ENCODE results near the gene CD58.
A peak's percentile ranks its signal among the peaks of the same experiment; 100 is the strongest.

The CD58 gene

DNA sequence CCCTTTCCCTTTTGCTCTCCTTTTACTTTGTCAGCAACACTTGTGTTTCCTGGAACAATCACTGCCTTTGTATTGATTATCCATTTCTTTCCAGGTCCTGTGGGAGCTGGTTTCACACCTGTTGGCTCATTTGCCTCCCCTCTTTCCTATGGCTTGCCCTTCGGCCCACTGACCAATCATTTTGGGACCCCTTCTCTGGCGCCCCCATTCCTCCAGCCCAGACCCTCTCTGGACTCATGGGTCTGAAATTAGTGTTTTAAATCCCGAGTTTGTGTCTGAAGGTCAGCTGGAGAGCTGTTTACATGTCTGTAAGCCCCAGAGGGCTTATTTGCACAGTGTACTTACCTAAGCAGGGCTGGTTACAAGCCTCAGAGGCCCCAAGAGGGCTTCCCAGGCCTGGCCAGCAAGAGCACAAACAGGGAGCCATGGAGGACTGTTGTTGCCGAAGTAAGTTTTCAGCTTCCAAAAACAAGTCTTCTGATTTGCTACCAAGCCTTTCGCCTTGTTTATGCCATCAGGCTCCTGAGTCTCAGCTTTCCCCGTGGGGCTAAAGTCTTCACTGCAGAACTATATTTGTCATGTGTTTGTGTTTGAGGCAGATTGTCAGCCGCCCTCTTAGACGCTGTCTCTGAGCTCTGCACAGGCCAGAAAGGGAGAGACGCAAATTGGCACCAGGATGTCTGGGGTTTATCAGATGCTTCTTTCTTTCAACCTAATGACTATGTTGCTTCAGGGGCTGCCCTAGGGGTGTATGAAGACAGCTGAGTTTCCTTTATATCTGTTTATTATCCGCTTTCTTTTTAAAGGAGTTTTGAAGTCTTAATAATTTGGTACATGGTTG lies 104.8 kb downstream of the CD58 start:
- CTCF ChIA-PET = interaction anchor here (0.6 to 1.1 kb wide), 3 partner anchors 19 to 755 kb away, joined by 3 read pairs; no protein-coding TSS in a partner anchor
- TF ChIP-seq TRIM28 (IDR thresholded peaks at IDR 0.05; ENCODE audit: borderline replicate concordance, low read length) (peak; percentile 67; the same call in 1 of the 2 replicates), ZBTB21 (tag by site-specific recombination; IDR thresholded peaks at IDR 0.05) (no peak), ZNF391 (tag by site-specific recombination; IDR thresholded peaks at IDR 0.05; ENCODE audit: borderline replicate concordance, low read depth) (no peak), ZNF600 (tag by site-specific recombination; IDR thresholded peaks at IDR 0.05) (no peak), IKZF3 (tag by site-specific recombination; IDR thresholded peaks at IDR 0.05) (no peak), ZEB2 (tag by site-specific recombination; IDR thresholded peaks at IDR 0.05) (no peak), ZNF585B (tag by site-specific recombination; IDR thresholded peaks at IDR 0.05) (no peak), ZNF596 (tag by site-specific recombination; IDR thresholded peaks at IDR 0.05) (no peak), ZXDB (tag by site-specific recombination; IDR thresholded peaks at IDR 0.05) (no peak), ZSCAN30 (tag by site-specific recombination; IDR thresholded peaks at IDR 0.05) (no peak), GFI1B (tag by site-specific recombination; IDR thresholded peaks at IDR 0.05) (no peak), ZNF350 (tag by site-specific recombination; IDR thresholded peaks at IDR 0.05) (no peak), ZNF335 (tag by site-specific recombination; conservative IDR thresholded peaks at IDR 0.05) (peak; percentile 53), SCRT1 (tag by site-specific recombination; IDR thresholded peaks at IDR 0.05; ENCODE audit: borderline replicate concordance) (0 out of 2 replicates have a peak, but pooled peaks have one; percentile 11), ZNF221 (tag by site-specific recombination; IDR thresholded peaks at IDR 0.05; ENCODE audit: borderline replicate concordance) (no peak)
- TF ChIP-seq, protein P1, sequence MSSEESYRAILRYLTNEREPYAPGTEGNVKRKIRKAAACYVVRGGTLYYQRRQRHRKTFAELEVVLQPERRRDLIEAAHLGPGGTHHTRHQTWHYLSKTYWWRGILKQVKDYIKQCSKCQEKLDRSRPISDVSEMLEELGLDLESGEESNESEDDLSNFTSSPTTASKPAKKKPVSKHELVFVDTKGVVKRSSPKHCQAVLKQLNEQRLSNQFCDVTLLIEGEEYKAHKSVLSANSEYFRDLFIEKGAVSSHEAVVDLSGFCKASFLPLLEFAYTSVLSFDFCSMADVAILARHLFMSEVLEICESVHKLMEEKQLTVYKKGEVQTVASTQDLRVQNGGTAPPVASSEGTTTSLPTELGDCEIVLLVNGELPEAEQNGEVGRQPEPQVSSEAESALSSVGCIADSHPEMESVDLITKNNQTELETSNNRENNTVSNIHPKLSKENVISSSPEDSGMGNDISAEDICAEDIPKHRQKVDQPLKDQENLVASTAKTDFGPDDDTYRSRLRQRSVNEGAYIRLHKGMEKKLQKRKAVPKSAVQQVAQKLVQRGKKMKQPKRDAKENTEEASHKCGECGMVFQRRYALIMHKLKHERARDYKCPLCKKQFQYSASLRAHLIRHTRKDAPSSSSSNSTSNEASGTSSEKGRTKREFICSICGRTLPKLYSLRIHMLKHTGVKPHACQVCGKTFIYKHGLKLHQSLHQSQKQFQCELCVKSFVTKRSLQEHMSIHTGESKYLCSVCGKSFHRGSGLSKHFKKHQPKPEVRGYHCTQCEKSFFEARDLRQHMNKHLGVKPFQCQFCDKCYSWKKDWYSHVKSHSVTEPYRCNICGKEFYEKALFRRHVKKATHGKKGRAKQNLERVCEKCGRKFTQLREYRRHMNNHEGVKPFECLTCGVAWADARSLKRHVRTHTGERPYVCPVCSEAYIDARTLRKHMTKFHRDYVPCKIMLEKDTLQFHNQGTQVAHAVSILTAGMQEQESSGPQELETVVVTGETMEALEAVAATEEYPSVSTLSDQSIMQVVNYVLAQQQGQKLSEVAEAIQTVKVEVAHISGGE (tag by site-specific recombination; conservative IDR thresholded peaks at IDR 0.05; ENCODE audit: low read depth) = no peak
- TF ChIP-seq, protein P2, sequence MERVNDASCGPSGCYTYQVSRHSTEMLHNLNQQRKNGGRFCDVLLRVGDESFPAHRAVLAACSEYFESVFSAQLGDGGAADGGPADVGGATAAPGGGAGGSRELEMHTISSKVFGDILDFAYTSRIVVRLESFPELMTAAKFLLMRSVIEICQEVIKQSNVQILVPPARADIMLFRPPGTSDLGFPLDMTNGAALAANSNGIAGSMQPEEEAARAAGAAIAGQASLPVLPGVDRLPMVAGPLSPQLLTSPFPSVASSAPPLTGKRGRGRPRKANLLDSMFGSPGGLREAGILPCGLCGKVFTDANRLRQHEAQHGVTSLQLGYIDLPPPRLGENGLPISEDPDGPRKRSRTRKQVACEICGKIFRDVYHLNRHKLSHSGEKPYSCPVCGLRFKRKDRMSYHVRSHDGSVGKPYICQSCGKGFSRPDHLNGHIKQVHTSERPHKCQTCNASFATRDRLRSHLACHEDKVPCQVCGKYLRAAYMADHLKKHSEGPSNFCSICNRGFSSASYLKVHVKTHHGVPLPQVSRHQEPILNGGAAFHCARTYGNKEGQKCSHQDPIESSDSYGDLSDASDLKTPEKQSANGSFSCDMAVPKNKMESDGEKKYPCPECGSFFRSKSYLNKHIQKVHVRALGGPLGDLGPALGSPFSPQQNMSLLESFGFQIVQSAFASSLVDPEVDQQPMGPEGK (tag by site-specific recombination; IDR thresholded peaks at IDR 0.05) = no peak
- TF ChIP-seq, protein P3, sequence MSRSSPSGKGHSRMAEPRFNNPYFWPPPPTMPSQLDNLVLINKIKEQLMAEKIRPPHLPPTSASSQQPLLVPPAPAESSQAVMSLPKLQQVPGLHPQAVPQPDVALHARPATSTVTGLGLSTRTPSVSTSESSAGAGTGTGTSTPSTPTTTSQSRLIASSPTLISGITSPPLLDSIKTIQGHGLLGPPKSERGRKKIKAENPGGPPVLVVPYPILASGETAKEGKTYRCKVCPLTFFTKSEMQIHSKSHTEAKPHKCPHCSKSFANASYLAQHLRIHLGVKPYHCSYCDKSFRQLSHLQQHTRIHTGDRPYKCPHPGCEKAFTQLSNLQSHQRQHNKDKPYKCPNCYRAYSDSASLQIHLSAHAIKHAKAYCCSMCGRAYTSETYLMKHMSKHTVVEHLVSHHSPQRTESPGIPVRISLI (tag by site-specific recombination; IDR thresholded peaks at IDR 0.05) = no peak
- TF ChIP-seq, protein P4, sequence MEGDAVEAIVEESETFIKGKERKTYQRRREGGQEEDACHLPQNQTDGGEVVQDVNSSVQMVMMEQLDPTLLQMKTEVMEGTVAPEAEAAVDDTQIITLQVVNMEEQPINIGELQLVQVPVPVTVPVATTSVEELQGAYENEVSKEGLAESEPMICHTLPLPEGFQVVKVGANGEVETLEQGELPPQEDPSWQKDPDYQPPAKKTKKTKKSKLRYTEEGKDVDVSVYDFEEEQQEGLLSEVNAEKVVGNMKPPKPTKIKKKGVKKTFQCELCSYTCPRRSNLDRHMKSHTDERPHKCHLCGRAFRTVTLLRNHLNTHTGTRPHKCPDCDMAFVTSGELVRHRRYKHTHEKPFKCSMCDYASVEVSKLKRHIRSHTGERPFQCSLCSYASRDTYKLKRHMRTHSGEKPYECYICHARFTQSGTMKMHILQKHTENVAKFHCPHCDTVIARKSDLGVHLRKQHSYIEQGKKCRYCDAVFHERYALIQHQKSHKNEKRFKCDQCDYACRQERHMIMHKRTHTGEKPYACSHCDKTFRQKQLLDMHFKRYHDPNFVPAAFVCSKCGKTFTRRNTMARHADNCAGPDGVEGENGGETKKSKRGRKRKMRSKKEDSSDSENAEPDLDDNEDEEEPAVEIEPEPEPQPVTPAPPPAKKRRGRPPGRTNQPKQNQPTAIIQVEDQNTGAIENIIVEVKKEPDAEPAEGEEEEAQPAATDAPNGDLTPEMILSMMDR (tag by site-specific recombination; IDR thresholded peaks at IDR 0.05) = 0 out of 2 replicates have a peak, but pooled peaks have one; percentile 15
- TF ChIP-seq, protein P5, sequence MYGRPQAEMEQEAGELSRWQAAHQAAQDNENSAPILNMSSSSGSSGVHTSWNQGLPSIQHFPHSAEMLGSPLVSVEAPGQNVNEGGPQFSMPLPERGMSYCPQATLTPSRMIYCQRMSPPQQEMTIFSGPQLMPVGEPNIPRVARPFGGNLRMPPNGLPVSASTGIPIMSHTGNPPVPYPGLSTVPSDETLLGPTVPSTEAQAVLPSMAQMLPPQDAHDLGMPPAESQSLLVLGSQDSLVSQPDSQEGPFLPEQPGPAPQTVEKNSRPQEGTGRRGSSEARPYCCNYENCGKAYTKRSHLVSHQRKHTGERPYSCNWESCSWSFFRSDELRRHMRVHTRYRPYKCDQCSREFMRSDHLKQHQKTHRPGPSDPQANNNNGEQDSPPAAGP (tag by site-specific recombination; IDR thresholded peaks at IDR 0.05) = no peak
- TF ChIP-seq, protein P6, sequence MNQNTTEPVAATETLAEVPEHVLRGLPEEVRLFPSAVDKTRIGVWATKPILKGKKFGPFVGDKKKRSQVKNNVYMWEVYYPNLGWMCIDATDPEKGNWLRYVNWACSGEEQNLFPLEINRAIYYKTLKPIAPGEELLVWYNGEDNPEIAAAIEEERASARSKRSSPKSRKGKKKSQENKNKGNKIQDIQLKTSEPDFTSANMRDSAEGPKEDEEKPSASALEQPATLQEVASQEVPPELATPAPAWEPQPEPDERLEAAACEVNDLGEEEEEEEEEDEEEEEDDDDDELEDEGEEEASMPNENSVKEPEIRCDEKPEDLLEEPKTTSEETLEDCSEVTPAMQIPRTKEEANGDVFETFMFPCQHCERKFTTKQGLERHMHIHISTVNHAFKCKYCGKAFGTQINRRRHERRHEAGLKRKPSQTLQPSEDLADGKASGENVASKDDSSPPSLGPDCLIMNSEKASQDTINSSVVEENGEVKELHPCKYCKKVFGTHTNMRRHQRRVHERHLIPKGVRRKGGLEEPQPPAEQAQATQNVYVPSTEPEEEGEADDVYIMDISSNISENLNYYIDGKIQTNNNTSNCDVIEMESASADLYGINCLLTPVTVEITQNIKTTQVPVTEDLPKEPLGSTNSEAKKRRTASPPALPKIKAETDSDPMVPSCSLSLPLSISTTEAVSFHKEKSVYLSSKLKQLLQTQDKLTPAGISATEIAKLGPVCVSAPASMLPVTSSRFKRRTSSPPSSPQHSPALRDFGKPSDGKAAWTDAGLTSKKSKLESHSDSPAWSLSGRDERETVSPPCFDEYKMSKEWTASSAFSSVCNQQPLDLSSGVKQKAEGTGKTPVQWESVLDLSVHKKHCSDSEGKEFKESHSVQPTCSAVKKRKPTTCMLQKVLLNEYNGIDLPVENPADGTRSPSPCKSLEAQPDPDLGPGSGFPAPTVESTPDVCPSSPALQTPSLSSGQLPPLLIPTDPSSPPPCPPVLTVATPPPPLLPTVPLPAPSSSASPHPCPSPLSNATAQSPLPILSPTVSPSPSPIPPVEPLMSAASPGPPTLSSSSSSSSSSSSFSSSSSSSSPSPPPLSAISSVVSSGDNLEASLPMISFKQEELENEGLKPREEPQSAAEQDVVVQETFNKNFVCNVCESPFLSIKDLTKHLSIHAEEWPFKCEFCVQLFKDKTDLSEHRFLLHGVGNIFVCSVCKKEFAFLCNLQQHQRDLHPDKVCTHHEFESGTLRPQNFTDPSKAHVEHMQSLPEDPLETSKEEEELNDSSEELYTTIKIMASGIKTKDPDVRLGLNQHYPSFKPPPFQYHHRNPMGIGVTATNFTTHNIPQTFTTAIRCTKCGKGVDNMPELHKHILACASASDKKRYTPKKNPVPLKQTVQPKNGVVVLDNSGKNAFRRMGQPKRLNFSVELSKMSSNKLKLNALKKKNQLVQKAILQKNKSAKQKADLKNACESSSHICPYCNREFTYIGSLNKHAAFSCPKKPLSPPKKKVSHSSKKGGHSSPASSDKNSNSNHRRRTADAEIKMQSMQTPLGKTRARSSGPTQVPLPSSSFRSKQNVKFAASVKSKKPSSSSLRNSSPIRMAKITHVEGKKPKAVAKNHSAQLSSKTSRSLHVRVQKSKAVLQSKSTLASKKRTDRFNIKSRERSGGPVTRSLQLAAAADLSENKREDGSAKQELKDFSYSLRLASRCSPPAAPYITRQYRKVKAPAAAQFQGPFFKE (tag by site-specific recombination; IDR thresholded peaks at IDR 0.05; ENCODE audit: borderline replicate concordance) = no peak

More for the DNA sequence above, 104.8 kb downstream of the CD58 start:
- Histone ChIP-seq H3K9me3 (ENCODE audit: control insufficient read depth, insufficient read depth, low read depth, low read length) (no peaks in the 10 kb centered on the region), H3K27ac (ENCODE audit: extremely low read depth, low read depth, low read length) (no peak overlapping the region), H3K4me1 (ENCODE audit: control insufficient read depth, insufficient read depth, low read length) (no peaks in the 10 kb centered on the region), H3K36me3 (ENCODE audit: control insufficient read depth in 2 of 2, insufficient read depth in 1 of 2, low read length in 2 of 2) (no peaks in the 10 kb centered on the region), H3K4me3 (ENCODE audit: low read depth, low read length) (no peak overlapping the region)
- POLR2A ChIA-PET = no interaction called here

Data from HEK293 (cell line).